H1 (cell line): ENCODE results near the gene ABHD1. TPM values are rescaled to one million over a fixed set of nuclear protein-coding genes. Genes with fewer than 3 reads are reported as not detected.

Source experiments
- ASH2L ChIP-seq: fragments of 200-600, 300-600 bp; sonication (generic); IDR thresholded peaks from one replicate; pipeline ENCODE4 v1.7.1; 2017; ENCODE audit warnings: low read length
- CHD7 ChIP-seq: fragments of 300-600 bp; sonication (generic); IDR thresholded peaks from 2 replicates; pipeline ENCODE4 v1.7.1; 2012; ENCODE audit warnings: low read length, moderate library complexity, mild to moderate bottlenecking, inconsistent platforms; ENCODE audit not compliant: insufficient replicate concordance
- CTCF ChIP-seq, 3 experiments: IDR thresholded peaks; 1 replicate in 2 of 3; 2 replicates in 1 of 3; pipeline versions ENCODE4 v1.5.1 to v1.6.1; 2011; ENCODE audit warnings: low read length in 3 of 3, mild to moderate bottlenecking in 3 of 3, inconsistent platforms in 2 of 3, low read depth in 1 of 3, moderate library complexity in 1 of 3; ENCODE audit not compliant: insufficient read depth in 1 of 3; ENCODE audit errors: control extremely low read depth in 1 of 3
- KDM1A ChIP-seq: fragments of 200-600, 300-600 bp; sonication (generic); IDR thresholded peaks from 2 replicates; pipeline ENCODE4 v1.7.1; 2016; ENCODE audit warnings: mild to moderate bottlenecking, low read length, borderline replicate concordance
- SAP30 ChIP-seq: fragments of 300-600 bp; sonication (generic); IDR thresholded peaks from 2 replicates; pipeline ENCODE4 v1.7.1; 2012; ENCODE audit warnings: low read length, moderate library complexity, mild to moderate bottlenecking, inconsistent platforms; ENCODE audit not compliant: insufficient read depth, insufficient replicate concordance
- SRF ChIP-seq: IDR thresholded peaks from 2 replicates; pipeline ENCODE4 v1.6.1; 2011; ENCODE audit warnings: mild to moderate bottlenecking, low read depth, low read length, moderate library complexity
- TAF7 ChIP-seq: optimal IDR thresholded peaks from 2 replicates; pipeline ENCODE3; 2011; ENCODE audit warnings: low read depth, mild to moderate bottlenecking, inconsistent platforms, low read length, moderate library complexity, borderline replicate concordance
- TEAD4 ChIP-seq: IDR thresholded peaks from 2 replicates; pipeline ENCODE4 v1.6.1; 2012; ENCODE audit warnings: low read depth, low read length, inconsistent platforms, mixed read lengths
- polyA plus RNA-seq, 7 experiments: library from polyadenylated mRNA; depleted of rRNA in 3 of 7; stranded (reverse) in 5 of 7; unstranded in 2 of 7; fragments of >200 nt in 5 of 7; fragments of 200-250 nt in 2 of 7; gene quantifications; 1 replicate in 5 of 7; 2 replicates in 1 of 7; 4 replicates in 1 of 7; pipeline versions ENCODE4 v1.2.1 to v1.2.3, GENCODE V29; 2011 to 2013; ENCODE audit warnings: missing spikeins in 2 of 7, mixed read lengths in 2 of 7
- total RNA-seq: library from RNA; stranded (reverse); fragmentation: NEBNext Ultra II Directional; extraction: Animal tissue kit (Norgen Biotek cat#: 25700); gene quantifications from 2 replicates; pipeline ENCODE4 v1.2.1, GENCODE V29; 2021

ABHD1 gene
- total and polyA plus RNA-seq, 2 of the 8 experiments (the other 6 are each of a cell fraction or from before 2014, with no cell fraction given), result 0.20 to 1.1 TPM

- TF ChIP-seq CTCF (IDR thresholded peaks at IDR 0.05; ENCODE audit: control extremely low read depth in 1 of 3, insufficient read depth in 1 of 3, low read depth in 1 of 3, low read length in 3 of 3) (peak in 2 of 3 experiments; percentile 81 to 84; a peak in 3 of 4 replicates), KDM1A (no peak), CHD7 (no peak), SRF (peak; percentile 20; the same call in 1 of the 2 replicates), ASH2L (peak; percentile 58), TAF7 (peak; percentile 37), TEAD4 (no peak), SAP30 (no peak)
These were observed 37.4 kb upstream of the ABHD1 start (continued) for GRCh38 chr2:27086090-27086723.
